HG02885 (cell line): ENCODE measurements around the gene ZC3H8.

Experiments used
- ATAC-seq: cut with Tn5 transposase; IDR thresholded peaks from one replicate; pipeline ENCODE4 v1.9.1; 2021; ENCODE audit warnings: mild to moderate bottlenecking; ENCODE audit not compliant: unreplicated experiment, poor library complexity

ZC3H8 gene

DNA sequence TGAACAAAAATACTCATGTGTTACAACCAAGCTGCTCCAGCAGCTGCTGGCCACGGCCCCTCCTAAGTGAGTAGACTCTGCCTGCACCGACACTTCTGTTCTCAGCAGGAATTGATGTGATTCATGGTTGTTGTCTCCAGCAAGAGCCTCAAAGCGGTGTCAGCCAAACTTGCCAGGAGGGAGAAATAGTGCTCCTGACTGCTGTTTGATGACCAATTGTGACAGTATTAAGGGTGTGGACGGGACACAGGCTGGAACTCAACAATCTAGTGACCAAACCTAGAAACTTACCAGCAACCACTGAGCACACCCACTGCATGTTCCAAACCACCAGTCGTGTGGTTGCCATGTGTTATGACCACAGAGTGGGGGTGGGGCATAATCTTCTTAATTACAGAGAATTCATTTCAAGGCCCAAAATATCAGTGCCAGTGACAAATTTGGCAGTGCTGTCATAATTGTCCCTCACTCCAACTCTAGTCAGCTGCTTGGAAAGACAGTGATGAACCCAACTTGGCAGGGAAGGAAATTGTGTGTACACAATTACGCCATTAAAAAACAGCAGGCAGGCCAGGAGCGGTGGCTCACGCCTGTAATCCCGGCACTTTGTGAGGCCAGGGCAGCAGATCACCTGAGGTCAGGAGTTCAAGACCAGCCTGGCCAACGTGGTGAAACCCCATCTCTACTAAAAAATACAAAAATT lies 86.3 kb downstream of the ZC3H8 start:
- ATAC-seq = no peak

DNA sequence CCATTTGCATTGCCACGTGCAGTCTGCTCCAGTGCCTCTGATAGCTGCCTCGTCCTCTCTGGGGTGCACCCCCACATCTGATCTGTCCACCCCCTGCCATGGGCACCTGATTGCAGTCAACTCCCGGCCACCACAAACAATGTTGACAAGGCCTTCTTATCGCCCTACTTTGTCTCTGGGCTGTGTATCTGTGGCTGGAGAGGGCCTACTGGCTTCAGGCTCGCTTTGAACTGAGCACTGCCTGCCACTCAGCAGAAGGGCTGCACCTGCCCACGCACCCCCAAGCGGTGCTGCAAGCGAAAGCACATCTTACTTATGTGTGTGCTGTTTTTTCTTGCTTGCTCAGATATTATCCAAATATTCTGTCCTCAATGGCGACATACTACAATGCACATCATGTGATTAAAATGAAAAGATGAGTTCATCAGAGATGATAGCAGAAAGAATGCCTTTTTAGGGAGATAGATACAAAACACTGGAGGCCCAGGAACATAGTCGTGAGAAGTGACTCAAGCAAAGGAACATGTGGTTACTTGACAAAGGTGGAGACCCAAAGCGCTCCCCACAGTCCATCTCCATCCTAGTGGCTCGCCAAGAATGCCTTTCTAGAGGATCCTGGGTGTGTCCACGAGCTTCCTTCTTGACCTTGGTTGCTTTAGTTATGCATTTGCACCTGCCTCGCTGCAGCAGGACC lies 87.9 kb downstream of the ZC3H8 start:
- ATAC-seq = no peak

DNA sequence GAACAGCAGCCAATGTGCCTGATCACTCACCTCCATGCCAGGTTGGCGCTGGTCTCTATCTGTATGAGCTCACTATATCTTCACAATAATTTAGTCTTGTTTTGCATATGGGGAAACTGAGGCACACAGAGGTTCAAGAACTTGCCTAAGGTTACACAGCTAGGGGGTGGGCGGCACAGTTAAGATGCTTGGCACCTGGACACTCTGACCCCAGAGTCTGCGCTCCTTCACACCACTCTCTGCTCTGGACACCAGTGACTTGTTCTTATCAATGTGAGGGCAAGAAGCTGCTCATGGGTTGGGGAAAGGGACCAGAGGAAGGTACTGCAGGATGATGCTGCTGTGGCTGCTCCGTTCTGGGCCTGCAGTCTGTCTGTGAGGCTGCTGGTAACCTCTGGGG lies 89.5 kb downstream of the ZC3H8 start:
- ATAC-seq = no peak

DNA sequence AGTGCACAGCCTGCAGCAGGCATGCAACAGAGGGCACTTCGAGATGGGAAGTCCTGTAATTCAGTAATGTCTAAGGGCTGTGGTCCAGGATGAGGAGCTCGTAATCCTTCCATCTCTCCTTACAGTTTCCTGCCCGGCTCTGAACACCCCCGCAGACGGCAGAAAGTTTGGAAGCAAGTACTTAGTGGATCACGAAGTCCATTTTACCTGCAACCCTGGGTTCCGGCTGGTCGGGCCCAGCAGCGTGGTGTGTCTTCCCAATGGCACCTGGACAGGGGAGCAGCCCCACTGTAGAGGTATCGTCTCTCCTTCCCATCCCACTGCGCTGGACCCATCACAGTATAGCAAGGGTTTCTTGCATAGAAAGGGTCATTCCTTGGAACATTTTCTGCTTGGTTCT lies 90.0 kb downstream of the ZC3H8 start:
- ATAC-seq = no peak

GRCh38 chr2:112163541-112163981 lies 91.3 kb downstream of the ZC3H8 start:
- no peak for ATAC-seq

DNA sequence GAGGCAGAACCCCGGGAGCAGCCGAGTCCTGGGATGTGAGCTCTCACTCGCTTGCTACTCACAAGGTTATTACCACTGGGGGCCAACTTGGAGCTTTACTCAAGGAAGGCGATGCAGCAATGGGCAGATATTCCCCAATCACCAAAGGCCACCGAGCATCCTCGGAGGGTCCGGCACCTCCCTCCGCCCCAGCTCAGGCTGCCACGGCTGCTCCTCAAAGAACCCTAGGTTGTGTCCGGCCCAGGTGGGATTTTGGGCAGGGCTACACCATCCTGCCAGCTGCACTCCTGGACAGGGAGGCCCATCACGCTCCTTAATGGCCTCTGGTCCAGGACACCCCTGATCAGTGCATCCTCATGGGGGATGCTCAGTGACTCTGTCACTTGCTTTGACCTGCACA lies 91.9 kb downstream of the ZC3H8 start:
- no peak for ATAC-seq

DNA sequence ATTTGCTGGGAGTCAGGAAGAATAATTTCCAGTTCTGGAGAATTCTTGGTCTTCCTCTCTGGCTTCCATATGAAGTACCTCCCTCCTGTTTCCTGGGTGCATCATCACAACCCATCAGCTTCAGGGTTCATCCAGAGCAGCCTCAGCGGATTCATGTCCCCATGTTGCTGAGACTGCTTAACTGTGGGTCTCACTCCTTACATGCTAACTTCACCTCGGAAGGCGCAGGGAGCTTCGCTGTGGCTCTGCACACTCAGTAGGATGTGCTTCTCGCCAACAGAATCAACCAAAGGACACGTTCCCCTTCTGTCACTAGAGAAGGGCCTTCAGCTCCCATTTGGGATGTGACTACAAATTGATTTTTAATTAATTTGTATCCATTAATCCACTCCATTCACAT lies 92.5 kb downstream of the ZC3H8 start:
- no peak for ATAC-seq
